DMS153 treated with DMSO at 0.1 percent for 48 hours (cell line): ENCODE measurements around the gene ALOX15.
"Not testable (repeated sequence)": the region's sequence is repeated elsewhere in the genome, so short reads cannot be mapped to it uniquely, and the experiment has no call there.

ENCODE experiments used
- DNase-seq: peaks from one replicate; lab custom pipeline; 2025; ENCODE audit not compliant: unreplicated experiment; lab: John Stamatoyannopoulos, UW

Gene ALOX15, protein sequence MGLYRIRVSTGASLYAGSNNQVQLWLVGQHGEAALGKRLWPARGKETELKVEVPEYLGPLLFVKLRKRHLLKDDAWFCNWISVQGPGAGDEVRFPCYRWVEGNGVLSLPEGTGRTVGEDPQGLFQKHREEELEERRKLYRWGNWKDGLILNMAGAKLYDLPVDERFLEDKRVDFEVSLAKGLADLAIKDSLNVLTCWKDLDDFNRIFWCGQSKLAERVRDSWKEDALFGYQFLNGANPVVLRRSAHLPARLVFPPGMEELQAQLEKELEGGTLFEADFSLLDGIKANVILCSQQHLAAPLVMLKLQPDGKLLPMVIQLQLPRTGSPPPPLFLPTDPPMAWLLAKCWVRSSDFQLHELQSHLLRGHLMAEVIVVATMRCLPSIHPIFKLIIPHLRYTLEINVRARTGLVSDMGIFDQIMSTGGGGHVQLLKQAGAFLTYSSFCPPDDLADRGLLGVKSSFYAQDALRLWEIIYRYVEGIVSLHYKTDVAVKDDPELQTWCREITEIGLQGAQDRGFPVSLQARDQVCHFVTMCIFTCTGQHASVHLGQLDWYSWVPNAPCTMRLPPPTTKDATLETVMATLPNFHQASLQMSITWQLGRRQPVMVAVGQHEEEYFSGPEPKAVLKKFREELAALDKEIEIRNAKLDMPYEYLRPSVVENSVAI

GRCh38 chr17:4641297-4642195 is at the start of gene ALOX15:
Gene ALOX15 (minus strand): TSS chr17:4641678. CDS start chr17:4641651, 27 bp downstream.
- no peak for DNase-seq

DNA sequence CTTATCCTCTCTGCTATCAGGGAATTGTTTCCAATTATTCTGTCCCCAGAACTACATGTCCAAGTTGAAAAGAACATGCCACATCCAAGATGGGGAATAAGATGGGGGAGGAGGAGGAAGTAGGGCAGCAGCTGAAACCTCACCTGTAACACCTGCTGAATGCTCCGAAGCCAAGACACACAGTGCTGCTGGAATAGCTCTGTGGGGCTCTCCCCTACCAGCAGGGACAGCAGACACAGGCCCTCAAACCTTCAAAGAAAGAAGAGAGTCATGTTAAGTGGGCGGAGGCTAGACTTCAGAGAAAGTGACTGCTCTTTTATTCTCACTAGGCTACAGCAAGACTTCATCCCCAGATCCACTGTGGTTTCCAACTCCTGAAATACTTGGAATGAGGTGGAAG is 49.3 kb upstream of the ALOX15 start:
- DNase-seq, result no peak

- not testable (repeated sequence) for DNase-seq
Measured at GRCh38 chr17:4689872-4690271, 48.4 kb upstream of the ALOX15 start.

DNA sequence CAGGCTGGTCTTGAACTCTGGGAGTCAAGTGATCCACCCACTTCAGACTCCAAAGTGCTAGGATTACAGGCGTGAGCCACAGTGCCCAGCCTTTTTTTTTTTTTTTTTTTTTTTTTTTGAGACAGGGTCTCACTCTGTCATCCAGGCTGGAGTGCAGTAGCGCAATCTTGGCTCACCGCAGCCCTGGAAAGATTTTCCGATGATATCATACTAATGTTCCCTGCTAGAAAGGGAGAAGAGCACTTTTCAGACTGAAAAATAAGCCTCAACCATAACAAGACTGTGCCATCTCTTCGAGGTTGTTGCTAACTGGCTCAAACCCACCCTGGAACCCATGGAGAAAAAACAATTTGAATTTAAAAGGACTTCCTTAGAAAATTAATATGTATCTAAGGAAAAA is 42.3 kb upstream of the ALOX15 start:
- DNase-seq, result not testable (repeated sequence)

GRCh38 chr17:4679658-4680057 is 38.2 kb upstream of the ALOX15 start:
- no peak for DNase-seq

GRCh38 chr17:4678448-4679026 is 37.1 kb upstream of the ALOX15 start:
- no peak for DNase-seq

GRCh38 chr17:4676791-4677190 is 35.3 kb upstream of the ALOX15 start:
- DNase-seq, result no peak

DNA sequence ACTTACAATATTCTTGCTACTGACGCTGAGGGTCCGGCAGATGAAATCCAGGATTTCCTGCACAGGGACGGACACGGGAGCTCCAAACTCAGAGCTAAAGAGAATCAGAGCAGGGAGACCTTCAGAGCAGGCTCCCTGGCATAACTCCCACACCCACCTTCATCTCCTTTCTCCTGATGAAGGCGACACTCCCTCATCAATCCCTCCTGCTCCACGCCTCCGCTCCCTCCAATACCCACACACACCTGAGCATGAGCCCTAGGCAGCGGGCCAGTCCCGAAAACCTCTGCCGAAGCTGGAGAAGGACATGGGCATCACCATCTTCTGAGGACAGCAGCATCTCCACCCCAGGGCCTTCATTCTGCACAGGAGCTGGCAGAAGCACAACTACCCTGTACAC is 34.3 kb upstream of the ALOX15 start:
- DNase-seq, result no peak

- DNase-seq, result no peak
Measured at GRCh38 chr17:4674685-4674998, 33.2 kb upstream of the ALOX15 start.

DNA sequence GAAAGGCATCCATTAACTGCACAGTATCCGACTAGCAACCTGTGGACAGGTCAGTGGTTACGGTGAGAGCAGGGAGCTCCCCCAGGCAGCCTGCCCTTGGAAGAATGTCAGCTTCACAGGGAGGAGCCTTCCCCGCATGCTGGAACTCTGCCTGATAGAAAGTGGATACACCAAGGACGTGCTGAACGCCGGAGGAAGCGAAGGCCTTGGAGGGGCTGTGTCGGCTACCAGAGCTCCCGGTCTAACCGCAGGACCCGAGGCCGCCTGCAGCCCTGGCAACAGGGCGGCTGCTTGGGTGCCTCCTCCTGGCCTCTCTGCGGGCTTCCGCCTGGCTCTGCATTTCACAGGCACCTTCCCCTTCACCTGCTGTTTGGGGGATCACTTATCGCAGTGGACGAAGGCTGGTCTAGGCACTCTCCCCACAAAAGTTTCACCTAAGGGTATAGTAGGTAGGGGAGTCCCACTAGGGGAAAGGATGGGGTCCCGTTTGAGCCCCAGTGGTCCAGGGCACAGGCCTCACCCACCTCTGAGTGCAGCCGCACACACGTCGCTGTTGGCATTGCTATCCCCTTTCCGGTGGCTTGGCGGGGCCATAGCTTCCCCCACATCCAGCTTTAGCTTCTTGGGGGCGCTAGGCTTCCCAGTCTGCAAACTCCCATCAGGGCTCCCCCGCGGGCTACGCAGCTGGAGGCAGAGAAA is 32.7 kb upstream of the ALOX15 start:
- DNase-seq, result no peak

- no peak for DNase-seq
Measured at GRCh38 chr17:4673169-4673568, 31.7 kb upstream of the ALOX15 start.

- no peak for DNase-seq
Measured at GRCh38 chr17:4672751-4673150, 31.3 kb upstream of the ALOX15 start.

- DNase-seq, result no peak
Measured at GRCh38 chr17:4672055-4672630, 30.7 kb upstream of the ALOX15 start.

GRCh38 chr17:4667166-4667565 is 25.7 kb upstream of the ALOX15 start:
- no peak for DNase-seq

- no peak for DNase-seq
Measured at GRCh38 chr17:4666296-4666695, 24.8 kb upstream of the ALOX15 start.

- no peak for DNase-seq
Measured at GRCh38 chr17:4665027-4665426, 23.5 kb upstream of the ALOX15 start.

GRCh38 chr17:4664230-4664629 is 22.8 kb upstream of the ALOX15 start:
- no peak for DNase-seq

- no peak for DNase-seq
Measured at GRCh38 chr17:4663711-4664110, 22.2 kb upstream of the ALOX15 start.

GRCh38 chr17:4658478-4659305 is 17.2 kb upstream of the ALOX15 start:
- no peak for DNase-seq
